GM12891 (cell line): ENCODE results near the gene MAP2K7.

ENCODE experiments used
- POLR2A ChIP-seq: IDR thresholded peaks from 2 replicates; pipeline ENCODE4 v1.6.1; 2011; ENCODE audit warnings: low read depth, low read length, control low read depth
- POLR2AphosphoS5 ChIP-seq: IDR thresholded peaks from 2 replicates; pipeline ENCODE4 v1.6.1; 2011; ENCODE audit warnings: low read depth, low read length, control low read depth
- POU2F2 ChIP-seq: IDR thresholded peaks from 2 replicates; pipeline ENCODE4 v1.6.1; 2011; ENCODE audit warnings: low read depth, mild to moderate bottlenecking, control low read depth, low read length, moderate library complexity
- TAF1 ChIP-seq: IDR thresholded peaks from 2 replicates; pipeline ENCODE4 v1.6.1; 2011; ENCODE audit warnings: low read depth, low read length, control low read depth

GRCh38 chr19:7856679-7857663, 46.7 kb upstream of the MAP2K7 start:
- TF ChIP-seq POLR2A (no peak), POLR2AphosphoS5 (no peak), TAF1 (no peak), POU2F2 (no peak)
